ENCODE results near the gene RAP1B.

Gene RAP1B

DNA sequence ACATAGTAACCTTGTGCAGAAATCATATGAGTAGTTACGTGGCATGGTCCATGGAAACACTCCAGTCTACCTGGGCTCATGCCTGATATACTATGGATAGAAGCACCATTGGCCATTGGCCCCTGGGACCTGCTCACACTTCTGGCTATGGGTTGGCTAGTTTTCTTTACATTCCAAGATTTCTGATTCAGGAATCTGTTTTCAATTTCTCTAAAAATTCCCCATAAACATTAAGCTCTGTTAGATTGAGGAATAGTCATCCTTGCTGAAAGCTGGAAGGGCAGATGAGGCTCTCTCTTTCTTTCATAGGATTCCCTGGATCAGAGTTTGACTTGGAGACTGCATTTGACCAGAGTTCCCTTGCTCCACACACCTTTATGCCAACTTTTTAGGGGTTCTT is 37.3 kb upstream of the RAP1B start:
- H3K4me3 ChIP-seq (ENCODE audit: low read length) = no peak overlapping the region

DNA sequence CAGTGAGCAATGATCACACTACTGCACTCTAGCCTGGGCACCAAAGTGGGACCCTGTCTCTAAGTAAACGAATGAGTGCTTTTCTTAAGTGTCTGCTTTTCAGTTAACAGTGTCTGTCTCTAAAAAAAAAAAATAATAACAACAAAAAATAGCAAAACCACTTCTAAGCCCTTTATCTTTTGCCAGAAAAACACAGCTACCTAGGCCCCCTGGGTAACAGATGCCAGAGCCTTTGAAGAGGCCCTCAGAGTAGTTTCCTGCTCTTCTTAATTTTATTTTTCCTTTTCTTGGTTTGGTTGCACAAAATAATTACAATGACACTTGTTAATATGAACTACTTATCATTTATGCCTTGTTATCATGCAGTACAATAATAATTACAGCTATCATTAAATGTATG is 32.8 kb upstream of the RAP1B start:
- no peak overlapping the region for H3K9ac ChIP-seq (ENCODE audit: low read length)
- H3K27ac ChIP-seq (ENCODE audit: low read length) = no peak overlapping the region
- H3K9me3 ChIP-seq (replicated peaks; ENCODE audit: insufficient read depth, low read length) = no peaks in the 10 kb centered on the region
- no peaks in the 10 kb centered on the region for H3K36me3 ChIP-seq (replicated peaks; ENCODE audit: insufficient read depth, low read length)
- no peak overlapping the region for H3K4me3 ChIP-seq (ENCODE audit: low read length)
- no peaks in the 10 kb centered on the region for H3K79me2 ChIP-seq (ENCODE audit: low read length)
- TF ChIP-seq EZH2 (optimal IDR thresholded peaks at IDR 0.05; ENCODE audit: low read depth, low read length) (no peak), EZH2phosphoT487 (IDR thresholded peaks at IDR 0.05; ENCODE audit: low read length) (no peak)
- TF ChIP-seq, protein P1, sequence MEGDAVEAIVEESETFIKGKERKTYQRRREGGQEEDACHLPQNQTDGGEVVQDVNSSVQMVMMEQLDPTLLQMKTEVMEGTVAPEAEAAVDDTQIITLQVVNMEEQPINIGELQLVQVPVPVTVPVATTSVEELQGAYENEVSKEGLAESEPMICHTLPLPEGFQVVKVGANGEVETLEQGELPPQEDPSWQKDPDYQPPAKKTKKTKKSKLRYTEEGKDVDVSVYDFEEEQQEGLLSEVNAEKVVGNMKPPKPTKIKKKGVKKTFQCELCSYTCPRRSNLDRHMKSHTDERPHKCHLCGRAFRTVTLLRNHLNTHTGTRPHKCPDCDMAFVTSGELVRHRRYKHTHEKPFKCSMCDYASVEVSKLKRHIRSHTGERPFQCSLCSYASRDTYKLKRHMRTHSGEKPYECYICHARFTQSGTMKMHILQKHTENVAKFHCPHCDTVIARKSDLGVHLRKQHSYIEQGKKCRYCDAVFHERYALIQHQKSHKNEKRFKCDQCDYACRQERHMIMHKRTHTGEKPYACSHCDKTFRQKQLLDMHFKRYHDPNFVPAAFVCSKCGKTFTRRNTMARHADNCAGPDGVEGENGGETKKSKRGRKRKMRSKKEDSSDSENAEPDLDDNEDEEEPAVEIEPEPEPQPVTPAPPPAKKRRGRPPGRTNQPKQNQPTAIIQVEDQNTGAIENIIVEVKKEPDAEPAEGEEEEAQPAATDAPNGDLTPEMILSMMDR (IDR thresholded peaks at IDR 0.05; ENCODE audit: low read length) = no peak
- no peaks in the 10 kb centered on the region for H3K4me1 ChIP-seq (ENCODE audit: low read length)
- no peaks in the 10 kb centered on the region for H3K27me3 ChIP-seq (replicated peaks; ENCODE audit: insufficient read depth, low read length)
- DNase-seq = no peak
- H3F3A ChIP-seq (ENCODE audit: insufficient read depth, low read length) = no peaks in the 10 kb centered on the region
- H3K9me2 ChIP-seq (replicated peaks; ENCODE audit: insufficient read depth, low read length) = no peaks in the 10 kb centered on the region
- H4K20me1 ChIP-seq (ENCODE audit: insufficient read depth, low read length) = no peaks in the 10 kb centered on the region
- no peak overlapping the region for H2AFZ ChIP-seq (ENCODE audit: low read length)
- H3K4me2 ChIP-seq (ENCODE audit: low read depth, low read length) = no peak overlapping the region

More for the DNA sequence above, 37.3 kb upstream of the RAP1B start:
- H2AFZ ChIP-seq (ENCODE audit: low read length) = no peak overlapping the region
- H3F3A ChIP-seq (ENCODE audit: insufficient read depth, low read length) = no peaks in the 10 kb centered on the region
- H3K9me3 ChIP-seq (replicated peaks; ENCODE audit: insufficient read depth, low read length) = no peaks in the 10 kb centered on the region
- no peaks in the 10 kb centered on the region for H3K9me2 ChIP-seq (replicated peaks; ENCODE audit: insufficient read depth, low read length)
- no peak overlapping the region for H3K4me2 ChIP-seq (ENCODE audit: low read depth, low read length)
- H3K27ac ChIP-seq (ENCODE audit: low read length) = no peak overlapping the region
- H3K4me1 ChIP-seq (ENCODE audit: low read length) = no peaks in the 10 kb centered on the region
- no peaks in the 10 kb centered on the region for H4K20me1 ChIP-seq (ENCODE audit: insufficient read depth, low read length)
- H3K79me2 ChIP-seq (ENCODE audit: low read length) = no peaks in the 10 kb centered on the region
- H3K9ac ChIP-seq (ENCODE audit: low read length) = no peak overlapping the region
- TF ChIP-seq EZH2 (optimal IDR thresholded peaks at IDR 0.05; ENCODE audit: low read depth, low read length) = no peak
- TF ChIP-seq, protein P1 (IDR thresholded peaks at IDR 0.05; ENCODE audit: low read length) = no peak
- TF ChIP-seq EZH2phosphoT487 (IDR thresholded peaks at IDR 0.05; ENCODE audit: low read length) = no peak
- no peaks in the 10 kb centered on the region for H3K36me3 ChIP-seq (replicated peaks; ENCODE audit: insufficient read depth, low read length)
- no peak for DNase-seq
- H3K27me3 ChIP-seq (replicated peaks; ENCODE audit: insufficient read depth, low read length) = no peaks in the 10 kb centered on the region

DNA sequence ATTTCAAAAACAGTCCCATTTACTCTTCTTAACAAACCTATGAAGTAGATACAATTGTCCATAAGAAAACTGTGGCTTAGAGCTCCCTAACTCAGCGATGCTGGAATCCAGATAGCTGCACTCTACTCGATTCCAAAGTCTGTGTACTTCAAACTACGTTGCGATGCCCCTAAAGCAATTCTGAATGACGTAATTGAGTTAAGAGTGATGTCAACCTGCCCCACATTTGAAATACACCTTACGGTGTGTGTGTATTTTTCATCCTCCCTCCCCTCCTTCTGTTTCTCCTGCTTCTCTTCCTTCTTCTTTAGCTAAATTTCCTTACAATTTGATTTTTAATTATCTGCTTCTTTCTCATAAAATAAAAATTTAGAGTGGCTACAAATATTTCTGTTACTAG is 31.9 kb upstream of the RAP1B start:
- TF ChIP-seq EZH2 (optimal IDR thresholded peaks at IDR 0.05; ENCODE audit: low read depth, low read length) (no peak), EZH2phosphoT487 (IDR thresholded peaks at IDR 0.05; ENCODE audit: low read length) (no peak)
- TF ChIP-seq, protein P1 (IDR thresholded peaks at IDR 0.05; ENCODE audit: low read length) = no peak
- no peak overlapping the region for H3K9ac ChIP-seq (ENCODE audit: low read length)
- no peak for DNase-seq
- no peak overlapping the region for H2AFZ ChIP-seq (ENCODE audit: low read length)
- H3K27ac ChIP-seq (ENCODE audit: low read length) = no peak overlapping the region
- no peaks in the 10 kb centered on the region for H4K20me1 ChIP-seq (ENCODE audit: insufficient read depth, low read length)
- no peaks in the 10 kb centered on the region for H3K79me2 ChIP-seq (ENCODE audit: low read length)
- no peaks in the 10 kb centered on the region for H3K4me1 ChIP-seq (ENCODE audit: low read length)
- no peaks in the 10 kb centered on the region for H3K36me3 ChIP-seq (replicated peaks; ENCODE audit: insufficient read depth, low read length)
- no peaks in the 10 kb centered on the region for H3K9me2 ChIP-seq (replicated peaks; ENCODE audit: insufficient read depth, low read length)
- H3F3A ChIP-seq (ENCODE audit: insufficient read depth, low read length) = no peaks in the 10 kb centered on the region
- no peaks in the 10 kb centered on the region for H3K27me3 ChIP-seq (replicated peaks; ENCODE audit: insufficient read depth, low read length)
- no peak overlapping the region for H3K4me2 ChIP-seq (ENCODE audit: low read depth, low read length)
- H3K9me3 ChIP-seq (replicated peaks; ENCODE audit: insufficient read depth, low read length) = no peaks in the 10 kb centered on the region
- no peak overlapping the region for H3K4me3 ChIP-seq (ENCODE audit: low read length)

All from MM.1S (cell line).